ENCODE measurements around the gene GPHN.
A peak's percentile ranks its signal among the peaks of the same experiment; 100 is the strongest.

The GPHN gene

GRCh38 chr14:66965831-66966230 is 457.9 kb downstream of the GPHN start:
- peak; percentile 75 for DNase-seq

- DNase-seq = no peak
These were observed 464.5 kb downstream of the GPHN start for GRCh38 chr14:66972469-66972868.

GRCh38 chr14:66974397-66975025 is 466.6 kb downstream of the GPHN start:
- peak; percentile 87 for DNase-seq

- peak; percentile 1 for DNase-seq
These were observed 467.3 kb downstream of the GPHN start for GRCh38 chr14:66975251-66975650.

- peak; percentile 42 for DNase-seq
These were observed 471.4 kb downstream of the GPHN start for GRCh38 chr14:66979101-66979974.

- peak; percentile 23 for DNase-seq
These were observed 474.3 kb downstream of the GPHN start for GRCh38 chr14:66982247-66982646.

GRCh38 chr14:66992776-66993175 is 484.8 kb downstream of the GPHN start:
- DNase-seq = no peak

GRCh38 chr14:66993512-66993911 is 485.6 kb downstream of the GPHN start:
- DNase-seq = no peak

GRCh38 chr14:66998013-66998412 is 490.1 kb downstream of the GPHN start:
- no peak for DNase-seq

GRCh38 chr14:66999978-67000377 is 492.0 kb downstream of the GPHN start:
- DNase-seq = no peak

- DNase-seq = no peak
These were observed 495.2 kb downstream of the GPHN start for GRCh38 chr14:67002994-67003753.

GRCh38 chr14:67004521-67004920 is 496.6 kb downstream of the GPHN start:
- peak; percentile 28 for DNase-seq

- DNase-seq = no peak
These were observed 502.7 kb downstream of the GPHN start for GRCh38 chr14:67010602-67011001.

- no peak for DNase-seq
These were observed 508.9 kb downstream of the GPHN start for GRCh38 chr14:67016856-67017255.

- no peak for DNase-seq
These were observed 510.8 kb downstream of the GPHN start for GRCh38 chr14:67018720-67019119.

- no peak for DNase-seq
These were observed 511.8 kb downstream of the GPHN start for GRCh38 chr14:67019796-67020195.

GRCh38 chr14:67031920-67032774 is 524.2 kb downstream of the GPHN start:
- no peak for DNase-seq

GRCh38 chr14:67045440-67045839 is 537.5 kb downstream of the GPHN start:
- no peak for DNase-seq

GRCh38 chr14:67050896-67051295 is 542.9 kb downstream of the GPHN start:
- no peak for DNase-seq

- DNase-seq = no peak
These were observed 548.7 kb downstream of the GPHN start for GRCh38 chr14:67056684-67057083.

GRCh38 chr14:67059596-67059995 is 551.6 kb downstream of the GPHN start:
- DNase-seq = no peak

GRCh38 chr14:67060546-67060945 is 552.6 kb downstream of the GPHN start:
- no peak for DNase-seq

Data from fibroblast of skin of abdomen (primary cell).